Vagina (tissue), 2 donors: ENCODE data around the gene MTIF3.

ENCODE experiments used
- CTCF ChIP-seq, 3 experiments: fragments of 450-650 bp in 2 of 3; fragments of 200-600 bp in 1 of 3; sonication (generic) in 1 of 3; IDR thresholded peaks; one replicate each; pipeline ENCODE4 v1.5.1; 2017 to 2019; ENCODE audit warnings: antibody characterized with exemption in 3 of 3, mild to moderate bottlenecking in 2 of 3, moderate library complexity in 2 of 3
- POLR2A ChIP-seq, 2 donors: fragments of 450-650 bp; IDR thresholded peaks; one replicate each; pipeline ENCODE4 v1.6.1; 2017; ENCODE audit warnings: antibody characterized with exemption in 2 of 2, mild to moderate bottlenecking in 2 of 2, moderate library complexity in 2 of 2
- POLR2AphosphoS5 ChIP-seq, 2 donors: sonication (generic); formaldehyde crosslinking; IDR thresholded peaks; one replicate each; pipeline ENCODE4 v1.9.0; 2017; ENCODE audit warnings: antibody characterized with exemption in 2 of 2, mild to moderate bottlenecking in 2 of 2, low read depth in 1 of 2; ENCODE audit not compliant: insufficient read depth in 1 of 2

GRCh38 chr13:27398360-27398759, 52.0 kb downstream of the MTIF3 start:
- TF ChIP-seq POLR2A (IDR thresholded peaks at IDR 0.05), result no peak
- no peak for TF ChIP-seq CTCF (IDR thresholded peaks at IDR 0.05)
- no peak for TF ChIP-seq POLR2AphosphoS5 (IDR thresholded peaks at IDR 0.05; ENCODE audit: insufficient read depth in 1 of 2, low read depth in 1 of 2)
